HepG2 (cell line): Measurements from ENCODE around the gene COX7A1. TPM values are rescaled to one million over a fixed set of nuclear protein-coding genes. Genes with fewer than 3 reads are reported as not detected.

Experiments
- ARID2 ChIP-seq: sonication (generic); formaldehyde crosslinking; IDR thresholded peaks from 2 replicates; pipeline ENCODE4 v1.8.1; 2022; ENCODE audit warnings: mild to moderate bottlenecking, missing genetic modification reagents, borderline replicate concordance
- ATF5 ChIP-seq: sonication (generic); formaldehyde crosslinking; IDR thresholded peaks from 2 replicates; pipeline ENCODE4 v1.4.0; 2020; ENCODE audit warnings: mild to moderate bottlenecking, low read depth, missing genetic modification reagents
- CBFB ChIP-seq: sonication (generic); formaldehyde crosslinking; IDR thresholded peaks from 2 replicates; pipeline ENCODE4 v1.4.0; 2020; ENCODE audit warnings: missing genetic modification reagents
- CEBPG ChIP-seq: IDR thresholded peaks from 2 replicates; pipeline ENCODE4 v1.6.1; 2016
- CREBL2 ChIP-seq: sonication (generic); formaldehyde crosslinking; IDR thresholded peaks from 2 replicates; pipeline ENCODE4 v1.8.1; 2023; ENCODE audit warnings: missing genetic modification reagents, mild to moderate bottlenecking, borderline replicate concordance
- DZIP1 ChIP-seq: sonication (generic); formaldehyde crosslinking; IDR thresholded peaks from 2 replicates; pipeline ENCODE4 v1.5.0; 2020; ENCODE audit warnings: mild to moderate bottlenecking, missing genetic modification reagents
- ETV6 ChIP-seq: sonication (generic); formaldehyde crosslinking; conservative IDR thresholded peaks from 2 replicates; pipeline ENCODE4 v1.4.0; 2020; ENCODE audit warnings: missing genetic modification reagents
- ISX ChIP-seq: sonication (generic); formaldehyde crosslinking; conservative IDR thresholded peaks from 2 replicates; pipeline ENCODE4 v1.5.0; 2020; ENCODE audit warnings: missing genetic modification reagents
- KAT7 ChIP-seq: IDR thresholded peaks from 2 replicates; pipeline ENCODE4 v1.6.1; 2018; ENCODE audit warnings: borderline replicate concordance, missing compliant biosample characterization
- MATR3 ChIP-seq: sonication (generic); formaldehyde crosslinking; IDR thresholded peaks from 2 replicates; pipeline ENCODE4 v1.4.0; 2020; ENCODE audit warnings: missing genetic modification reagents
- PAWR ChIP-seq: sonication (generic); formaldehyde crosslinking; IDR thresholded peaks from 2 replicates; pipeline ENCODE4 v1.4.0; 2020; ENCODE audit warnings: missing genetic modification reagents, mild to moderate bottlenecking, borderline replicate concordance
- RBM22 ChIP-seq: fragments of 200-400 bp; formaldehyde crosslinking; optimal IDR thresholded peaks from 2 replicates; pipeline ENCODE3; 2017; ENCODE audit warnings: mild to moderate bottlenecking, low read length, moderate library complexity
- UBTF ChIP-seq: sonication (generic); formaldehyde crosslinking; IDR thresholded peaks from 2 replicates; pipeline ENCODE4 v1.4.0; 2020; ENCODE audit warnings: mild to moderate bottlenecking, missing genetic modification reagents
- ZBTB3 ChIP-seq: sonication (generic); formaldehyde crosslinking; IDR thresholded peaks from 2 replicates; pipeline ENCODE4 v1.4.0; 2020; ENCODE audit warnings: low read depth, mild to moderate bottlenecking, moderate library complexity, missing genetic modification reagents, borderline replicate concordance
- ZNF124 ChIP-seq: sonication (generic); formaldehyde crosslinking; IDR thresholded peaks from 2 replicates; pipeline ENCODE4 v1.4.0; 2020; ENCODE audit warnings: missing genetic modification reagents
- ZNF251 ChIP-seq: sonication (generic); formaldehyde crosslinking; IDR thresholded peaks from 2 replicates; pipeline ENCODE4 v1.9.0; 2021; ENCODE audit warnings: mild to moderate bottlenecking, missing genetic modification reagents
- ZNF580 ChIP-seq: IDR thresholded peaks from 2 replicates; pipeline ENCODE4 v1.6.1; 2016; ENCODE audit warnings: low read depth, borderline replicate concordance
- ZNF747 ChIP-seq: sonication (generic); formaldehyde crosslinking; IDR thresholded peaks from 2 replicates; pipeline ENCODE4 v1.8.1; 2023; ENCODE audit warnings: missing genetic modification reagents, mild to moderate bottlenecking, borderline replicate concordance
- ZNF83 ChIP-seq: sonication (generic); formaldehyde crosslinking; IDR thresholded peaks from 2 replicates; pipeline ENCODE4 v1.4.0; 2020; ENCODE audit warnings: missing genetic modification reagents, mild to moderate bottlenecking, borderline replicate concordance
- ZXDC ChIP-seq: sonication (generic); formaldehyde crosslinking; IDR thresholded peaks from 2 replicates; pipeline ENCODE4 v1.5.0; 2020; ENCODE audit warnings: mild to moderate bottlenecking, missing genetic modification reagents
- polyA plus RNA-seq, 8 experiments: library from polyadenylated mRNA; depleted of rRNA in 3 of 8; stranded (reverse) in 7 of 8; unstranded in 1 of 8; fragments of >200 nt; fragmentation: Illumina TruSeq in 4 of 8; extraction: Trizol in 4 of 8; gene quantifications; 2 replicates each; pipeline versions ENCODE4 v1.2.1 to v1.2.3, GENCODE V29; 2011 to 2016; ENCODE audit warnings: low read depth in 4 of 8, missing spikeins in 1 of 8, mixed read lengths in 1 of 8; ENCODE audit not compliant: insufficient read depth in 1 of 8
- total RNA-seq, 5 experiments: library from RNA; depleted of rRNA; stranded (reverse); fragments of >200 nt; fragmentation: Illumina TruSeq; extraction: Trizol; gene quantifications; 2 replicates each; pipeline ENCODE4 v1.2.3, GENCODE V29; 2016; ENCODE audit warnings: low read depth in 1 of 5

Gene COX7A1
- total and polyA plus RNA-seq, 2 of the 13 experiments (the other 11 are each of a cell fraction or from before 2014, with no cell fraction given): not detected

GRCh38 chr19:36115453-36116343 is 36.5 kb downstream of the COX7A1 start, which contains the start of gene TBCB (continued):
- TF ChIP-seq ZXDC (CRISPR knock-in tag): 0 out of 2 replicates have a peak, but pooled peaks have one; percentile 17
- no peak for TF ChIP-seq MATR3
- TF ChIP-seq KAT7 (CRISPR knock-in tag): no peak
- no peak for TF ChIP-seq CBFB (CRISPR knock-in tag)
- no peak for TF ChIP-seq ZNF747 (CRISPR knock-in tag)
- no peak for TF ChIP-seq CEBPG (CRISPR knock-in tag)
- no peak for TF ChIP-seq ETV6
- no peak for TF ChIP-seq ZNF83 (CRISPR knock-in tag)
- no peak for TF ChIP-seq RBM22
- no peak for TF ChIP-seq ZNF124 (CRISPR knock-in tag)
- no peak for TF ChIP-seq ZBTB3 (CRISPR knock-in tag)
- no peak for TF ChIP-seq ZNF580
- no peak for TF ChIP-seq ATF5 (CRISPR knock-in tag)
- no peak for TF ChIP-seq CREBL2 (CRISPR knock-in tag)
- TF ChIP-seq PAWR (CRISPR knock-in tag): no peak
- TF ChIP-seq UBTF: 0 out of 2 replicates have a peak, but pooled peaks have one; percentile 14
- no peak for TF ChIP-seq ARID2 (CRISPR knock-in tag)
- TF ChIP-seq DZIP1: 0 out of 2 replicates have a peak, but pooled peaks have one; percentile 56
- 0 out of 2 replicates have a peak, but pooled peaks have one; percentile 27 for TF ChIP-seq ZNF251 (CRISPR knock-in tag)
- TF ChIP-seq ISX (CRISPR knock-in tag): no peak
